ENCODE results near the gene FAM221B.

The FAM221B gene

DNA sequence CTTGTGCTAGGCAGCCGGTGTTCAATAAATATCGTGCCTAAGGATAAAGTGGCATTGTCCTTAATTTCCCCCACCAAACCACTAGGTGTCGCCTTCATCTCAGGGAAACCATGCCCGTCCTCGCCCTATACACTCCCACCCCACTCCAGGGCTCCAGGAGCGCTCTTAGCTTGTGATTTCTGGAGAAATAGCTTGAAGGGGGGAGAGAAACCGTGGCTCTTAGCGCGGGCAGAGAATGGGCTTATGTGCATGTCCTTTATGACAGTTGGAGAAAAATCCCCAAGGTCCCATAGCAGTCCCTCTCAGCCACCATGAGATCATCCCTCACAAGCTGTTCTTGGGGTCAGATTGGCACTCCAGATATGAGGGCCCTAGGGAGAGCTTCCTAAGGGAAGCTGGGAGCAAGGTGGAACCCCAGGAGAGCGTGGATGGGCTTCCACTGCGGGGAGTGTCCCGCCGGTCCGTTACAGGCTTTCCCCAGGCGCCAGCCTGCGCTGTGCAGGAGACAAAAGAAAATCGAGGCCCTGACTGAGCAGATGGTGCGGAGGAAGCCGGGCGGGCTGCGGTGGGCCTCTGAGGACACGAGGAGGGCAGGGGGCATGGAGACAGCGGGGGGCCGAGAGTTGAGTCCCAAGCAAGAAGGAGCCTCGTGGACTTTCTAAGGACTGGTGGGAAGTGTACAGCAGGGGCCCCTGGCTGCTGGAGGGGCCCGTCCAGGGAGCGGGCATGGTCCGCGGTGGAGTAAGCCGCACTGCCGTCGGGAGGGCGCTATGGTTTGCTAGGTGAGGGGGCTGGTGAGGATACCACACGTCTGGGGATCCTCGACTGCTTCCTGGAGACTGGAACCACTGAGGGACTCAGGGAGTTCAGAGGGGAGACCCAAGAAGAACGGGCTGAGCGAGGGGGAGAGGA is 37.9 kb downstream of the FAM221B start:
- DNase-seq (ENCODE audit: insufficient read length, low spot score) = peak; percentile 79

DNA sequence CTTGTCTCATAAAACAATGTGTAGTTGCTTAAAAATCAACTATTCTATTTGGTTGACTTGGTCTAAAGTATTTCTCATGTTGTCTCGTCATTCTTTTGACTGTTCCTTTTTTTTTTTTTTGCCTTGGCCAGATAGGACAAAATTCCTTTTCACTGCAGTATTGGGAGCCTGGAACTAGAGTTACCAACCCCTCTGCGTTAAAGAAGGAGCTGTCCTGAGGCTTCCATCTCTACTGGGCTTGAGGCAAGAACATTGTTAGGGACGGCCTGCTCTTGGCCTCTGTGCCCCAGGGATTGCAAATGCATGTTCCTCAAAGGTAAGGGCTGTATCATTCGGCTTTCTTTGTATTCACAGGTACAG is 38.5 kb downstream of the FAM221B start:
- TF ChIP-seq, protein P1, sequence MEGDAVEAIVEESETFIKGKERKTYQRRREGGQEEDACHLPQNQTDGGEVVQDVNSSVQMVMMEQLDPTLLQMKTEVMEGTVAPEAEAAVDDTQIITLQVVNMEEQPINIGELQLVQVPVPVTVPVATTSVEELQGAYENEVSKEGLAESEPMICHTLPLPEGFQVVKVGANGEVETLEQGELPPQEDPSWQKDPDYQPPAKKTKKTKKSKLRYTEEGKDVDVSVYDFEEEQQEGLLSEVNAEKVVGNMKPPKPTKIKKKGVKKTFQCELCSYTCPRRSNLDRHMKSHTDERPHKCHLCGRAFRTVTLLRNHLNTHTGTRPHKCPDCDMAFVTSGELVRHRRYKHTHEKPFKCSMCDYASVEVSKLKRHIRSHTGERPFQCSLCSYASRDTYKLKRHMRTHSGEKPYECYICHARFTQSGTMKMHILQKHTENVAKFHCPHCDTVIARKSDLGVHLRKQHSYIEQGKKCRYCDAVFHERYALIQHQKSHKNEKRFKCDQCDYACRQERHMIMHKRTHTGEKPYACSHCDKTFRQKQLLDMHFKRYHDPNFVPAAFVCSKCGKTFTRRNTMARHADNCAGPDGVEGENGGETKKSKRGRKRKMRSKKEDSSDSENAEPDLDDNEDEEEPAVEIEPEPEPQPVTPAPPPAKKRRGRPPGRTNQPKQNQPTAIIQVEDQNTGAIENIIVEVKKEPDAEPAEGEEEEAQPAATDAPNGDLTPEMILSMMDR (IDR thresholded peaks at IDR 0.05; ENCODE audit: insufficient read depth, missing control alignments) = no peak

More for the DNA sequence above, 37.9 kb downstream of the FAM221B start:
- FAIRE-seq = peak; percentile 85
- TF ChIP-seq, protein P1 (IDR thresholded peaks at IDR 0.05; ENCODE audit: insufficient read depth, missing control alignments) = peak; percentile 92

DNA sequence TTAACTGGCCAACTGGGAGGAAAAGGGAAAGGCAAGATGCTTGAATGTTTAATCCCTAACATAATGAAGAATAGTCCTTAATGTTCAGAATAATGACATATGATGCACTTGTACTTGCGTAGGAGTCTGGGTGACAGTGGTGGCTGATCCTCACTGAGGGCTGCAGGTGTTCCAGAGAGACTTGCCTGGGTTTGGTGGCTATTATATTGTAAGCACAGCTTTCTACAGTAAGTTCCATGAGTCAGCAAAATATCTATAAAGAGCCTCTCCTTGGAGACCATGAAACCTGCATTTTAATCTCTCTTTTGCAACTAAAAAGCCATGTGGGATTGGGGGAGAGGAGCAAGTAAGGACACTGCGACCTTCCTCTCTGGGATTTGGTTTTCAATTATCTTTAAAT is 39.0 kb downstream of the FAM221B start:
- no peak for DNase-seq (ENCODE audit: insufficient read length, low spot score)
- no peak for FAIRE-seq
- TF ChIP-seq, protein P1 (IDR thresholded peaks at IDR 0.05; ENCODE audit: insufficient read depth, missing control alignments) = no peak

More for the DNA sequence above, 38.5 kb downstream of the FAM221B start:
- DNase-seq (ENCODE audit: insufficient read length, low spot score) (no peak), FAIRE-seq (no peak)

DNA sequence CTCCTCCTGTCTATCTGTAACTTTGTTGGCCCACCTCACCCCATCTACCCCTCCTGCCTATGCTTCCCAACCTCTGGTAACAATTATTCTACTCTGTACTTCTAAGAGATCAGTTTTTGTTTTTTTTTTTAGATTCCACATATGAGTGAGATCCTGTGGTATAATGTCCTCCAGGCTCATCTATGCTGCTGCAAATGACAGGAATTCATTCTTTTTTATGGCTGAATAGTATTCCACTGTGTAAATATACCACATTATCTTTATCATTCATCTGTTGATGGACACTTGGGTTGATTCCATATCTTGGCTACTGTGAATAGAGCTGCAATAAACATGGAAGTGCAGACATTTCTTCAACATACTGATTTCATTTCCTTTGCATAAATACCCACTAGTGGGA is 45.1 kb downstream of the FAM221B start:
- DNase-seq (ENCODE audit: insufficient read length, low spot score) (no peak), FAIRE-seq (no peak)
- TF ChIP-seq, protein P1 (IDR thresholded peaks at IDR 0.05; ENCODE audit: insufficient read depth, missing control alignments) = no peak

DNA sequence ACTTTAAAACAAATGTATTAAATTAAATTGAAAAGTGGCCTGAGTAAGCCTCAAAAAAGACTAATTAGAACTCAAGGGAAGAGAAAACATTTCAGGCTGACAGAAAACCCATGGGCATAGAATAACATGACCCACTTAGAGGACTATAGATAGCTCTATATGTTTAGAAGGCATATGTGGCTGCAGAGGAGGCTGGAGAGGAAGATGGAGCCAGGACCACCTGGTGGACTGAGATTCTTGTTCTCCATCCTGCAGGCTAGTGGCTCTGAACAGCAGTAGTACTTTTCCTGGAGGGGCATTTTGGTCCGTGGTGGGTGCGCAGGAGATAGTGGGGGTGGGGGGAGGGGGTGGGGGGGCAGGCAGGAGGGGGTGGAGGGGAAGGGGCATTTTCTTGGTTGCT is 47.5 kb downstream of the FAM221B start:
- TF ChIP-seq, protein P1 (IDR thresholded peaks at IDR 0.05; ENCODE audit: insufficient read depth, missing control alignments) = no peak
- no peak for DNase-seq (ENCODE audit: insufficient read length, low spot score)
- FAIRE-seq = no peak

DNA sequence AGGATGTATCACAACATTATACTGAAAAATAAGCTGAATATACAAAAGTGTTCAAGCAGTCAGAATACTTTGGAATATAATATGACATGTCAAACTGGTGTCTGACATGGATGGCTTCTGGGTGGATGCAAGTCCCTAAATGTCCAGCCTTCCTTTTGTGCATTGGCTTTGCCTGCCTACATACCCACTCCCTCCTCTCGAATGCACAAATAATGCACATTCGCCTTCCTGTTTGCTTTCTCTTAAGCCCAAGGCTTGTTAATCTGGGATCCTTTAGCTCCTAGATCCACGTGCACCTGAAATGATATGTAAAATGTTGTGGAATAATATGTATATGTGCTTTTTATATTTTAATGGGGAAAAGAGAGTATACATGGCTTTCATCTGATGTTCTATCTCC is 50.0 kb downstream of the FAM221B start:
- no peak for FAIRE-seq
- no peak for DNase-seq (ENCODE audit: insufficient read length, low spot score)
- TF ChIP-seq, protein P1 (IDR thresholded peaks at IDR 0.05; ENCODE audit: insufficient read depth, missing control alignments) = no peak

DNA sequence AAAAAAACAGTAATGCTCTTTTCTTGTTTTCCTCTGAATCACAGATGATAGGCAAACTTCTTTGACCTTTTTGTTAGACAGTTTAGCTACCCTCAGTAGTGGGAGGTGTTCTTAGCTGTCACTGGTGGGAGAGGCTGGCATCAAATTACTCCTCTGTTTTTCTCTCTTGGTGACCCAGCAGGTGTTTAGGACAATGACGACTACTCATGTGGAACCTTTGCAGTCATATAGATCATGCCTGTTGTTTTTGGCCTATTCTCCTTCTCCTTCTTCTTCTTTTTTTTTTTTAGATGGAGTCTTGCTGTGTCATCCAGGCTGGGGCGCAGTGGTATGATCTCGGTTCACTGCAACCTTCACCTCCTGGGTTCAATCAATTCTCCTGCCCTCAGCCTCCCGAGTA is 52.5 kb downstream of the FAM221B start:
- FAIRE-seq = no peak
- DNase-seq (ENCODE audit: insufficient read length, low spot score) = no peak
- TF ChIP-seq, protein P1 (IDR thresholded peaks at IDR 0.05; ENCODE audit: insufficient read depth, missing control alignments) = no peak

All from D721Med (cell line).